Measurements from ENCODE around the gene ITGA3. TPM values are rescaled to one million over a fixed set of nuclear protein-coding genes. Genes with fewer than 3 reads are reported as not detected.
A peak's percentile ranks its signal among the peaks of the same experiment; 100 is the strongest.

ITGA3 gene
- total and polyA plus RNA-seq, 2 of the 13 experiments (the other 11 are each of a cell fraction or from before 2014, with no cell fraction given): 0.48 to 0.69 TPM

- TF ChIP-seq SNAPC4 (CRISPR knock-in tag; IDR thresholded peaks at IDR 0.05): no peak
- no peak for TF ChIP-seq ZNF674 (CRISPR knock-in tag; IDR thresholded peaks at IDR 0.05; ENCODE audit: low read depth)
- no peak for TF ChIP-seq ZNF468 (CRISPR knock-in tag; IDR thresholded peaks at IDR 0.05)
- TF ChIP-seq PLRG1 (conservative IDR thresholded peaks at IDR 0.05): no peak
- TF ChIP-seq, protein P1, sequence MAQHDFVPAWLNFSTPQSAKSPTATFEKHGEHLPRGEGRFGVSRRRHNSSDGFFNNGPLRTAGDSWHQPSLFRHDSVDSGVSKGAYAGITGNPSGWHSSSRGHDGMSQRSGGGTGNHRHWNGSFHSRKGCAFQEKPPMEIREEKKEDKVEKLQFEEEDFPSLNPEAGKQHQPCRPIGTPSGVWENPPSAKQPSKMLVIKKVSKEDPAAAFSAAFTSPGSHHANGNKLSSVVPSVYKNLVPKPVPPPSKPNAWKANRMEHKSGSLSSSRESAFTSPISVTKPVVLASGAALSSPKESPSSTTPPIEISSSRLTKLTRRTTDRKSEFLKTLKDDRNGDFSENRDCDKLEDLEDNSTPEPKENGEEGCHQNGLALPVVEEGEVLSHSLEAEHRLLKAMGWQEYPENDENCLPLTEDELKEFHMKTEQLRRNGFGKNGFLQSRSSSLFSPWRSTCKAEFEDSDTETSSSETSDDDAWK (CRISPR knock-in tag; IDR thresholded peaks at IDR 0.05): no peak
- TF ChIP-seq ZNF7 (CRISPR knock-in tag; IDR thresholded peaks at IDR 0.05): 0 out of 2 replicates have a peak, but pooled peaks have one; percentile 2
- TF ChIP-seq BHLHE40 (IDR thresholded peaks at IDR 0.05; ENCODE audit: low read length): no peak; the same call in 1 of the 2 replicates
- no peak for TF ChIP-seq TMF1 (CRISPR knock-in tag; IDR thresholded peaks at IDR 0.05; ENCODE audit: low read depth)
- no peak for TF ChIP-seq SOX5 (CRISPR knock-in tag; IDR thresholded peaks at IDR 0.05; ENCODE audit: borderline replicate concordance)
- TF ChIP-seq ZNF136 (CRISPR knock-in tag; IDR thresholded peaks at IDR 0.05; ENCODE audit: low read depth): no peak
- TF ChIP-seq, protein P2, sequence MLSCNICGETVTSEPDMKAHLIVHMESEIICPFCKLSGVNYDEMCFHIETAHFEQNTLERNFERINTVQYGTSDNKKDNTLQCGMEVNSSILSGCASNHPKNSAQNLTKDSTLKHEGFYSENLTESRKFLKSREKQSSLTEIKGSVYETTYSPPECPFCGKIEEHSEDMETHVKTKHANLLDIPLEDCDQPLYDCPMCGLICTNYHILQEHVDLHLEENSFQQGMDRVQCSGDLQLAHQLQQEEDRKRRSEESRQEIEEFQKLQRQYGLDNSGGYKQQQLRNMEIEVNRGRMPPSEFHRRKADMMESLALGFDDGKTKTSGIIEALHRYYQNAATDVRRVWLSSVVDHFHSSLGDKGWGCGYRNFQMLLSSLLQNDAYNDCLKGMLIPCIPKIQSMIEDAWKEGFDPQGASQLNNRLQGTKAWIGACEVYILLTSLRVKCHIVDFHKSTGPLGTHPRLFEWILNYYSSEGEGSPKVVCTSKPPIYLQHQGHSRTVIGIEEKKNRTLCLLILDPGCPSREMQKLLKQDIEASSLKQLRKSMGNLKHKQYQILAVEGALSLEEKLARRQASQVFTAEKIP (CRISPR knock-in tag; IDR thresholded peaks at IDR 0.05; ENCODE audit: borderline replicate concordance): no peak
- no peak for TF ChIP-seq KLF11 (CRISPR knock-in tag; IDR thresholded peaks at IDR 0.05)
- peak; percentile 78 for TF ChIP-seq KDM2A (CRISPR knock-in tag; IDR thresholded peaks at IDR 0.05; ENCODE audit: borderline replicate concordance, low read depth)
- TF ChIP-seq PHF21A (CRISPR knock-in tag; IDR thresholded peaks at IDR 0.05): no peak
- TF ChIP-seq FOXA3 (CRISPR knock-in tag; IDR thresholded peaks at IDR 0.05): peak; percentile 31
- TF ChIP-seq KDM1A (CRISPR knock-in tag; IDR thresholded peaks at IDR 0.05): no peak
- no peak for TF ChIP-seq ZNF33B (CRISPR knock-in tag; IDR thresholded peaks at IDR 0.05)
- TF ChIP-seq, protein P3, sequence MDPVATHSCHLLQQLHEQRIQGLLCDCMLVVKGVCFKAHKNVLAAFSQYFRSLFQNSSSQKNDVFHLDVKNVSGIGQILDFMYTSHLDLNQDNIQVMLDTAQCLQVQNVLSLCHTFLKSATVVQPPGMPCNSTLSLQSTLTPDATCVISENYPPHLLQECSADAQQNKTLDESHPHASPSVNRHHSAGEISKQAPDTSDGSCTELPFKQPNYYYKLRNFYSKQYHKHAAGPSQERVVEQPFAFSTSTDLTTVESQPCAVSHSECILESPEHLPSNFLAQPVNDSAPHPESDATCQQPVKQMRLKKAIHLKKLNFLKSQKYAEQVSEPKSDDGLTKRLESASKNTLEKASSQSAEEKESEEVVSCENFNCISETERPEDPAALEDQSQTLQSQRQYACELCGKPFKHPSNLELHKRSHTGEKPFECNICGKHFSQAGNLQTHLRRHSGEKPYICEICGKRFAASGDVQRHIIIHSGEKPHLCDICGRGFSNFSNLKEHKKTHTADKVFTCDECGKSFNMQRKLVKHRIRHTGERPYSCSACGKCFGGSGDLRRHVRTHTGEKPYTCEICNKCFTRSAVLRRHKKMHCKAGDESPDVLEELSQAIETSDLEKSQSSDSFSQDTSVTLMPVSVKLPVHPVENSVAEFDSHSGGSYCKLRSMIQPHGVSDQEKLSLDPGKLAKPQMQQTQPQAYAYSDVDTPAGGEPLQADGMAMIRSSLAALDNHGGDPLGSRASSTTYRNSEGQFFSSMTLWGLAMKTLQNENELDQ (CRISPR knock-in tag; IDR thresholded peaks at IDR 0.05; ENCODE audit: borderline replicate concordance): no peak
- no peak for TF ChIP-seq ZNF749 (CRISPR knock-in tag; IDR thresholded peaks at IDR 0.05; ENCODE audit: borderline replicate concordance)
- TF ChIP-seq ZNF605 (CRISPR knock-in tag; IDR thresholded peaks at IDR 0.05): no peak
- no peak for TF ChIP-seq KLF16 (CRISPR knock-in tag; IDR thresholded peaks at IDR 0.05)
Observed at GRCh38 chr17:50079334-50080095, 23.6 kb downstream of the ITGA3 start (continued).
